IPS DF 4.7 (cell line): ENCODE measurements around the gene SH3BGRL2.
"Not testable (repeated sequence)": the region's sequence is repeated elsewhere in the genome, so short reads cannot be mapped to it uniquely, and the experiment has no call there.

Source experiments
- DNase-seq: peaks from one replicate; pipeline ENCODE4 v3.0.0-alpha.2; 2013; ENCODE audit warnings: low spot score; ENCODE audit errors: extremely low read depth

SH3BGRL2 gene

GRCh38 chr6:79648328-79648727 is 17.2 kb downstream of the SH3BGRL2 start:
- DNase-seq, result no peak

GRCh38 chr6:79649016-79649415 is 17.9 kb downstream of the SH3BGRL2 start:
- no peak for DNase-seq

- DNase-seq, result no peak
These were observed 19.8 kb downstream of the SH3BGRL2 start for GRCh38 chr6:79650950-79651349.

- no peak for DNase-seq
These were observed 25.0 kb downstream of the SH3BGRL2 start for GRCh38 chr6:79656134-79656533.

- DNase-seq, result no peak
These were observed 26.1 kb downstream of the SH3BGRL2 start for GRCh38 chr6:79657238-79657637.

GRCh38 chr6:79663655-79664054 is 32.5 kb downstream of the SH3BGRL2 start:
- DNase-seq, result not testable (repeated sequence)

- DNase-seq, result no peak
These were observed 34.8 kb downstream of the SH3BGRL2 start for GRCh38 chr6:79665725-79666551.

GRCh38 chr6:79666634-79667033 is 35.5 kb downstream of the SH3BGRL2 start:
- no peak for DNase-seq

GRCh38 chr6:79668381-79668780 is 37.3 kb downstream of the SH3BGRL2 start:
- DNase-seq, result no peak

GRCh38 chr6:79669766-79670165 is 38.6 kb downstream of the SH3BGRL2 start:
- no peak for DNase-seq

- DNase-seq, result no peak
These were observed 39.7 kb downstream of the SH3BGRL2 start for GRCh38 chr6:79670789-79671188.

- no peak for DNase-seq
These were observed 40.6 kb downstream of the SH3BGRL2 start for GRCh38 chr6:79671600-79672266.

GRCh38 chr6:79672631-79673111 is 41.5 kb downstream of the SH3BGRL2 start:
- DNase-seq, result no peak

- DNase-seq, result no peak
These were observed 42.8 kb downstream of the SH3BGRL2 start for GRCh38 chr6:79673947-79674346.

- DNase-seq, result no peak
These were observed 45.9 kb downstream of the SH3BGRL2 start for GRCh38 chr6:79676785-79677736.

GRCh38 chr6:79682682-79683081 is 51.6 kb downstream of the SH3BGRL2 start:
- DNase-seq, result not testable (repeated sequence)

GRCh38 chr6:79684876-79685275 is 53.7 kb downstream of the SH3BGRL2 start:
- no peak for DNase-seq

- DNase-seq, result no peak
These were observed 55.7 kb downstream of the SH3BGRL2 start for GRCh38 chr6:79686707-79687309.

- no peak for DNase-seq
These were observed 56.6 kb downstream of the SH3BGRL2 start for GRCh38 chr6:79687759-79688158.

GRCh38 chr6:79694156-79694555 is 63.0 kb downstream of the SH3BGRL2 start:
- no peak for DNase-seq
